Measurements from ENCODE around the gene NYNRIN. TPM values are rescaled to one million over a fixed set of nuclear protein-coding genes. Genes with fewer than 3 reads are reported as not detected.

Gene NYNRIN
- total and polyA plus RNA-seq, 2 of the 8 experiments (the other 6 are each of a cell fraction or from before 2014, with no cell fraction given), result 15.2 to 18.3 TPM

GRCh38 chr14:24406416-24406815 is 7.6 kb downstream of the NYNRIN start:
- CTCF ChIA-PET (ENCODE audit: partially characterized antibody), result interaction anchor here (0.6 to 10.7 kb wide), 15 partner anchors 10 to 98 kb away, joined by 3 to 67 read pairs (median 6); partner anchors contain the start of genes ADCY4, CIDEB and NFATC4

More at GRCh38 chr14:24406416-24406815, 7.6 kb downstream of the NYNRIN start:
- Histone ChIP-seq H3K23ac (ENCODE audit: insufficient read length) (no peak overlapping the region), H4K20me1 (replicated peaks in 1 of 2; ENCODE audit: control insufficient read depth in 1 of 2, insufficient read depth in 2 of 2, low read length in 2 of 2) (peaks cover 0 to 2% of the 10 kb centered on the region in 2 experiments), H3K9me3 (ENCODE audit: insufficient read depth in 2 of 2, low read depth in 1 of 2, low read length in 1 of 2) (no peaks in the 10 kb centered on the region), H3K23me2 (ENCODE audit: low read depth, low read length) (peaks cover 2% of the 10 kb centered on the region; the same call in 1 of the 2 replicates), H4K91ac (replicated peaks; ENCODE audit: insufficient read length, low read length) (no peak overlapping the region), H3K4me2 (ENCODE audit: insufficient read depth in 1 of 2, low read depth in 2 of 2, low read length in 2 of 2) (no peak overlapping the region), H3K18ac (ENCODE audit: extremely low read depth, low read length) (no peak overlapping the region), H2BK5ac (ENCODE audit: low read depth, low read length) (no peak overlapping the region), H2BK15ac (ENCODE audit: low read length) (no peak overlapping the region), H2BK20ac (ENCODE audit: low read length) (no peak overlapping the region), H2AFZ (ENCODE audit: low read length) (no peak overlapping the region), H3K4me1 (replicated peaks in 1 of 4; ENCODE audit: control insufficient read depth in 3 of 4, insufficient read depth in 4 of 4, low read length in 3 of 4) (peaks cover 0 to 4% (median 2%) of the 10 kb centered on the region in 4 experiments; a peak in 3 of 7 replicates), H3K4me3 (ENCODE audit: extremely low read depth in 1 of 4, insufficient read depth in 2 of 4, low read depth in 3 of 4, low read length in 4 of 4) (no peak overlapping the region), H3K4ac (replicated peaks; ENCODE audit: insufficient read length, low read depth, low read length) (no peak overlapping the region), H3K14ac (ENCODE audit: insufficient read length) (no peak overlapping the region), H3K9ac (replicated peaks in 1 of 4; ENCODE audit: extremely low read depth in 1 of 4, low read depth in 3 of 4, low read length in 3 of 4) (no peak overlapping the region), H3K56ac (replicated peaks; ENCODE audit: insufficient read length, low read depth, low read length) (no peak overlapping the region), H3K36me3 (ENCODE audit: control insufficient read depth in 2 of 4, insufficient read depth in 4 of 4, low read length in 3 of 4) (no peaks in the 10 kb centered on the region; a peak in 2 of 8 replicates), H3K79me1 (ENCODE audit: low read depth, low read length) (peaks cover 3% of the 10 kb centered on the region; the same call in 1 of the 2 replicates), H3K27me3 (replicated peaks in 1 of 4; ENCODE audit: control insufficient read depth in 3 of 4, extremely low read depth in 1 of 4, insufficient read depth in 3 of 4, low read length in 3 of 4) (0 out of 7 replicates have a peak, but pooled peaks cover 0 to 2% (median 0%) of the 10 kb centered on the region in 4 experiments), H3K79me2 (ENCODE audit: control insufficient read depth in 1 of 2, insufficient read depth in 2 of 2, low read length in 2 of 2) (no peaks in the 10 kb centered on the region), H4K5ac (ENCODE audit: insufficient read length, low read depth, low read length) (no peak overlapping the region), H3K27ac (ENCODE audit: low read depth, low read length) (no peak overlapping the region), H2BK12ac (ENCODE audit: low read depth, low read length) (no peak overlapping the region), H2AK5ac (ENCODE audit: low read depth, low read length) (no peak overlapping the region), H2BK120ac (replicated peaks; ENCODE audit: low read depth, low read length) (no peak overlapping the region), H4K8ac (ENCODE audit: extremely low read depth, insufficient read depth, low read length) (no peak overlapping the region)
- 87% methylated on average over 6 of the region's 6 CpGs; no CpG with 5 or more reads in 1 of the 2 experiments for WGBS, 2 experiments (ENCODE audit: extremely low coverage in 1 of 2, insufficient coverage in 1 of 2, insufficient read length in 1 of 2, insufficient replicate concordance in 2 of 2, low coverage in 1 of 2, low lambda C conversion rate in 2 of 2, missing lambda C conversion rate in 1 of 2)
- FAIRE-seq (no peak), DNase-seq (ENCODE audit: low read depth in 1 of 2, low spot score in 2 of 2) (no peak)
- TF ChIP-seq POLR2AphosphoS5 (IDR thresholded peaks at IDR 0.05; ENCODE audit: low read depth, low read length) (no peak), TAF1 (IDR thresholded peaks at IDR 0.05; ENCODE audit: low read depth, low read length) (no peak), CBX5 (IDR thresholded peaks at IDR 0.05; ENCODE audit: low read depth, low read length) (no peak), CTBP2 (IDR thresholded peaks at IDR 0.05; ENCODE audit: borderline replicate concordance, insufficient read depth, insufficient read length, low read length) (no peak), RNF2 (IDR thresholded peaks at IDR 0.05; ENCODE audit: borderline replicate concordance, low read depth, low read length, missing control alignments, poor library complexity, severe bottlenecking) (no peak), EZH2 (IDR thresholded peaks at IDR 0.05; ENCODE audit: low read depth, low read length, severe bottlenecking) (no peak)
- POLR2A ChIA-PET (ENCODE audit: partially characterized antibody), result interaction anchor here (1.2 to 5.0 kb wide), 5 partner anchors 8 to 33 kb away, joined by 3 to 25 read pairs (median 4); partner anchors contain the start of genes CBLN3, KHNYN and NYNRIN

Data from H1 (cell line).